Measurements from ENCODE around the gene NDUFV1.
"Not testable (repeated sequence)": the region's sequence is repeated elsewhere in the genome, so short reads cannot be mapped to it uniquely, and the experiment has no call there.

DNA sequence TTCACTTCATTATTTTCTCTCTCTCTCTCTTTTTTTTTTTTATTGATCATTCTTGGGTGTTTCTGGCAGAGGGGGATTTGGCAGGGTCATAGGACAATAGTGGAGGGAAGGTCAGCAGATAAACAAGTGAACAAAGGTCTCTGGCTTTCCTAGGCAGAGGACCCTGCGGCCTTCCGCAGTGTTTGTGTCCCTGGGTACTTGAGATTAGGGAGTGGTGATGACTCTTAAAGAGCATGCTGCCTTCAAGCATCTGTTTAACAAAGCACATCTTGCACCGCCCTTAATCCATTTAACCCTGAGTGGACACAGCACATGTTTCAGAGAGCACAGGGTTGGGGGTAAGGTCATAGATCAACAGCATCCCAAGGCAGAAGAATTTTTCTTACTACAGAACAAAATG lies 9.3 kb upstream of the NDUFV1 start:
- TF ChIP-seq, protein P1, sequence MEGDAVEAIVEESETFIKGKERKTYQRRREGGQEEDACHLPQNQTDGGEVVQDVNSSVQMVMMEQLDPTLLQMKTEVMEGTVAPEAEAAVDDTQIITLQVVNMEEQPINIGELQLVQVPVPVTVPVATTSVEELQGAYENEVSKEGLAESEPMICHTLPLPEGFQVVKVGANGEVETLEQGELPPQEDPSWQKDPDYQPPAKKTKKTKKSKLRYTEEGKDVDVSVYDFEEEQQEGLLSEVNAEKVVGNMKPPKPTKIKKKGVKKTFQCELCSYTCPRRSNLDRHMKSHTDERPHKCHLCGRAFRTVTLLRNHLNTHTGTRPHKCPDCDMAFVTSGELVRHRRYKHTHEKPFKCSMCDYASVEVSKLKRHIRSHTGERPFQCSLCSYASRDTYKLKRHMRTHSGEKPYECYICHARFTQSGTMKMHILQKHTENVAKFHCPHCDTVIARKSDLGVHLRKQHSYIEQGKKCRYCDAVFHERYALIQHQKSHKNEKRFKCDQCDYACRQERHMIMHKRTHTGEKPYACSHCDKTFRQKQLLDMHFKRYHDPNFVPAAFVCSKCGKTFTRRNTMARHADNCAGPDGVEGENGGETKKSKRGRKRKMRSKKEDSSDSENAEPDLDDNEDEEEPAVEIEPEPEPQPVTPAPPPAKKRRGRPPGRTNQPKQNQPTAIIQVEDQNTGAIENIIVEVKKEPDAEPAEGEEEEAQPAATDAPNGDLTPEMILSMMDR (conservative IDR thresholded peaks at IDR 0.05; ENCODE audit: low read depth, low read length) = not testable (repeated sequence)
- TF ChIP-seq EZH2 (IDR thresholded peaks at IDR 0.05; ENCODE audit: borderline replicate concordance, low read depth, low read length, poor library complexity, severe bottlenecking) = not testable (repeated sequence)

Measured in A673 (cell line).